Upper lobe of left lung (tissue), 6 donors: ENCODE data around the gene THAP6. TPM values are rescaled to one million over a fixed set of nuclear protein-coding genes. Genes with fewer than 3 reads are reported as not detected.
A peak's percentile ranks its signal among the peaks of the same experiment; 100 is the strongest.
"Not testable (repeated sequence)": the region's sequence is repeated elsewhere in the genome, so short reads cannot be mapped to it uniquely, and the experiment has no call there.

ENCODE experiments used
- ATAC-seq, 2 donors: fragments of 200-7000 bp; cut with Tn5 transposase; one replicate each; pipeline ENCODE4 v1.9.1; 2022; ENCODE audit warnings: mild to moderate bottlenecking in 2 of 2, moderate library complexity in 2 of 2; ENCODE audit not compliant: low FRiP score in 2 of 2
- DNase-seq, 2 donors: peaks; one replicate each; pipeline ENCODE4 v3.0.0-alpha.2; 2019 to 2020
- H3K27ac ChIP-seq, 4 donors: fragments of 200-600 bp; sonication (generic); one replicate each; pipeline ENCODE4 v1.5.1; 2016 to 2019
- H3K27me3 ChIP-seq, 4 donors: fragments of 200-600 bp; sonication (generic); one replicate each; pipeline ENCODE4 v1.5.1; 2017 to 2019
- H3K36me3 ChIP-seq, 4 donors: fragments of 200-600 bp; sonication (generic); one replicate each; pipeline ENCODE4 v1.5.1; 2016 to 2019
- H3K4me1 ChIP-seq, 4 donors: fragments of 200-600 bp; sonication (generic); one replicate each; pipeline ENCODE4 v1.5.1; 2018 to 2019
- H3K4me3 ChIP-seq, 4 donors: fragments of 200-600 bp; sonication (generic); one replicate each; pipeline ENCODE4 v1.5.1; 2017 to 2019; ENCODE audit warnings: mild to moderate bottlenecking in 2 of 4, moderate library complexity in 1 of 4
- H3K9me3 ChIP-seq, 4 donors: fragments of 200-600 bp; sonication (generic); one replicate each; pipeline ENCODE4 v1.5.1; 2018 to 2019
- CTCF ChIP-seq, 6 experiments: fragments of 450-650 bp in 4 of 6; fragments of 200-600 bp in 2 of 6; sonication (generic) in 2 of 6; IDR thresholded peaks; one replicate each; pipeline ENCODE4 v1.5.1; 2016 to 2019; ENCODE audit warnings: antibody characterized with exemption in 6 of 6
- EP300 ChIP-seq, 4 donors: sonication (generic); formaldehyde crosslinking; IDR thresholded peaks; one replicate each; pipeline ENCODE4 v1.5.1; 2017; ENCODE audit warnings: antibody characterized with exemption in 4 of 4, control low read depth in 2 of 4
- POLR2A ChIP-seq, 4 donors: fragments of 450-650 bp; IDR thresholded peaks; one replicate each; pipeline ENCODE4 v1.5.1; 2016 to 2017; ENCODE audit warnings: antibody characterized with exemption in 4 of 4, mild to moderate bottlenecking in 2 of 4
- POLR2AphosphoS5 ChIP-seq, 2 donors: sonication (generic); formaldehyde crosslinking; IDR thresholded peaks; one replicate each; pipeline ENCODE4 v1.5.1; 2017; ENCODE audit warnings: antibody characterized with exemption in 2 of 2
- WGBS, 2 donors: methylation state at CpG; one replicate each; pipeline ENCODE4 v1.1.5; 2017 to 2018; 5-methylcytosine and 5-hydroxymethylcytosine counted together
- total RNA-seq, 6 donors: library from RNA; depleted of rRNA in 4 of 6; stranded (reverse); fragments of >200 nt in 4 of 6; gene quantifications; one replicate each; pipeline versions ENCODE4 v1.1.0 to v1.2.1, GENCODE V29; 2016 to 2021
- donor health status: DM: no; HTN: no; CAD: no; lungs with moderate emphysema.
- donor health status: DM: no; HTN: yes; CAD: no; lungs with severe emphysema.

The THAP6 gene
- total RNA-seq, 6 donors from 2014 or later, result 10.8 to 46.1 (median 15.1) TPM

GRCh38 chr4:75530556-75531322 lies 16.5 kb downstream of the THAP6 start:
- no peak for TF ChIP-seq CTCF (IDR thresholded peaks at IDR 0.05)
- TF ChIP-seq POLR2AphosphoS5 (IDR thresholded peaks at IDR 0.05), result no peak
- TF ChIP-seq POLR2A (IDR thresholded peaks at IDR 0.05), result no peak
- TF ChIP-seq EP300 (IDR thresholded peaks at IDR 0.05), result no peak
- ATAC-seq (no peak), DNase-seq (no peak)
- 98 to 100% methylated on average over 2 of the region's 2 CpGs for WGBS, 2 donors
- Histone ChIP-seq H3K4me3 (no peak overlapping the region), H3K27ac (no peak overlapping the region), H3K36me3 (peaks cover 9 to 75% (median 36%) of the 10 kb centered on the region in 4 donors), H3K9me3 (peaks cover 0 to 10% (median 2%) of the 10 kb centered on the region in 4 donors), H3K27me3 (no peaks in the 10 kb centered on the region), H3K4me1 (no peaks in the 10 kb centered on the region)

- peaks cover 9 to 66% (median 35%) of the 10 kb centered on the region in 4 donors for H3K36me3 ChIP-seq
- H3K4me3 ChIP-seq, DNase-seq, ATAC-seq, H3K4me1 ChIP-seq, H3K27me3 ChIP-seq, H3K9me3 ChIP-seq, H3K27ac ChIP-seq: not testable (repeated sequence)
- 98 to 99% methylated on average over 7 of the region's 7 CpGs for WGBS, 2 donors
Measured at GRCh38 chr4:75531536-75532143, 17.4 kb downstream of the THAP6 start.

GRCh38 chr4:75533339-75533887 lies 19.1 kb downstream of the THAP6 start:
- peaks cover 0 to 49% (median 25%) of the 10 kb centered on the region in 4 donors for H3K36me3 ChIP-seq
- not testable (repeated sequence) for H3K4me3 ChIP-seq, DNase-seq, H3K9me3 ChIP-seq, H3K27ac ChIP-seq, H3K4me1 ChIP-seq, ATAC-seq, H3K27me3 ChIP-seq
- 94% methylated on average over 4 of the region's 4 CpGs for WGBS, 2 donors

- not testable (repeated sequence) for H3K27ac ChIP-seq, H3K4me3 ChIP-seq, H3K9me3 ChIP-seq, H3K27me3 ChIP-seq, H3K4me1 ChIP-seq, ATAC-seq, DNase-seq
- H3K36me3 ChIP-seq, result peaks cover 0 to 44% (median 25%) of the 10 kb centered on the region in 4 donors
Measured at GRCh38 chr4:75533926-75534325, 19.7 kb downstream of the THAP6 start.

- not testable (repeated sequence) for H3K9me3 ChIP-seq, H3K27me3 ChIP-seq, H3K4me1 ChIP-seq, H3K27ac ChIP-seq, DNase-seq, ATAC-seq, H3K4me3 ChIP-seq
- 94 to 95% methylated on average over 6 of the region's 6 CpGs for WGBS, 2 donors
- H3K36me3 ChIP-seq, result peaks cover 0 to 12% (median 5%) of the 10 kb centered on the region in 4 donors
Measured at GRCh38 chr4:75537308-75537707, 23.0 kb downstream of the THAP6 start.

- H3K36me3 ChIP-seq, result peaks cover 0 to 8% (median 1%) of the 10 kb centered on the region in 4 donors
- no peaks in the 10 kb centered on the region for H3K9me3 ChIP-seq
- TF ChIP-seq POLR2AphosphoS5 (IDR thresholded peaks at IDR 0.05) (no peak), CTCF (IDR thresholded peaks at IDR 0.05) (no peak), EP300 (IDR thresholded peaks at IDR 0.05) (no peak), POLR2A (IDR thresholded peaks at IDR 0.05) (no peak)
- no peak overlapping the region for H3K4me3 ChIP-seq
- ATAC-seq, result no peak
- no peak overlapping the region for H3K27ac ChIP-seq
- DNase-seq, result no peak
- H3K4me1 ChIP-seq, result no peaks in the 10 kb centered on the region
- H3K27me3 ChIP-seq, result no peaks in the 10 kb centered on the region
Measured at GRCh38 chr4:75542824-75543223, 28.6 kb downstream of the THAP6 start.

- H3K36me3 ChIP-seq, H3K4me1 ChIP-seq, H3K27me3 ChIP-seq, ATAC-seq, H3K27ac ChIP-seq, H3K9me3 ChIP-seq, H3K4me3 ChIP-seq: not testable (repeated sequence)
- WGBS, 2 donors, result 84 to 87% methylated on average over 8 of the region's 8 CpGs
- DNase-seq, result peak in 1 of 2 donors; percentile 13
Measured at GRCh38 chr4:75544220-75544619, 29.9 kb downstream of the THAP6 start.
